HepG2 (cell line): ENCODE results near the gene PLEKHH3. TPM values are rescaled to one million over a fixed set of nuclear protein-coding genes. Genes with fewer than 3 reads are reported as not detected.

Experiments
- ATAC-seq: fragments of 200-7000 bp; cut with Tn5 transposase; 3 replicates; pipeline ENCODE4 v1.9.1; 2020; ENCODE audit warnings: mild to moderate bottlenecking, moderate library complexity
- BruUV-seq: library from RNA; stranded (reverse); fragments of 400-500 nt; replicated peaks from 2 replicates; lab custom pipeline; 2021; lab: Mats Ljungman, UMichigan
- CTCF ChIA-PET: fragments of 300-600 bp; formaldehyde crosslinking; extraction: SDS; loops from one replicate; lab custom pipeline; 2021; ENCODE audit warnings: low total read pairs, inconsistent platforms, low intra/inter-chr PET ratio; lab: Yijun Ruan, JAX
- POLR2A ChIA-PET: fragments of 350-600 bp; sonication (Branson Sonifier 250); formaldehyde crosslinking; loops from one replicate; lab custom pipeline; 2020; ENCODE audit warnings: antibody characterized with exemption, inconsistent platforms; lab: Yijun Ruan, JAX
- DNase-seq: peaks from one replicate; pipeline ENCODE4 v3.0.0-alpha.2; 2015; ENCODE audit warnings: low spot score
- FAIRE-seq: peaks from 3 replicates; lab custom pipeline; 2011; peaks lifted over from hg19 to GRCh38; lab: Jason Lieb, UNC
- H2AFZ ChIP-seq: one replicate; pipeline ENCODE4 v1.6.1; 2011; ENCODE audit warnings: low read length, inconsistent platforms
- H3K27ac ChIP-seq: fragments of 300-600 bp; 3 replicates; pipeline ENCODE4 v1.8.0; 2011; ENCODE audit warnings: mixed run types, mild to moderate bottlenecking, mixed read lengths, low read length, inconsistent platforms; ENCODE audit not compliant: insufficient read depth; ENCODE audit errors: extremely low read length
- H3K27me3 ChIP-seq, 2 experiments: fragments of 200-600 bp in 1 of 2; 2 replicates in 1 of 2; 3 replicates in 1 of 2; pipeline versions ENCODE4 v1.6.0 to v1.8.0; 2011; ENCODE audit warnings: low read length in 2 of 2, mild to moderate bottlenecking in 2 of 2, moderate library complexity in 2 of 2, inconsistent platforms in 1 of 2; ENCODE audit not compliant: insufficient read depth in 2 of 2, control insufficient read depth in 1 of 2
- H3K36me3 ChIP-seq, 2 experiments: fragments of 200-600 bp in 1 of 2; replicated peaks in 1 of 2; 2 replicates in 1 of 2; 3 replicates in 1 of 2; pipeline versions ENCODE4 v1.5.1 to v1.8.0; 2011; ENCODE audit warnings: low read length in 2 of 2, inconsistent platforms in 1 of 2; ENCODE audit not compliant: insufficient read depth in 2 of 2, control insufficient read depth in 1 of 2
- H3K4me1 ChIP-seq: 2 replicates; pipeline ENCODE4 v1.5.1; 2012; ENCODE audit warnings: low read length, inconsistent platforms; ENCODE audit not compliant: insufficient read depth
- H3K4me2 ChIP-seq: 2 replicates; pipeline ENCODE4 v1.6.0; 2011; ENCODE audit warnings: low read depth, low read length, inconsistent platforms
- H3K4me3 ChIP-seq, 3 experiments: fragments of 200-600 bp in 1 of 3; sonication (generic), shearing (Covaris generic) in 1 of 3; replicated peaks in 1 of 3; 2 replicates each; pipeline ENCODE4 v1.5.1; 2011 to 2016; ENCODE audit warnings: low read length in 3 of 3, inconsistent platforms in 2 of 3, low read depth in 2 of 3, mild to moderate bottlenecking in 2 of 3, control low read depth in 1 of 3, mixed read lengths in 1 of 3; ENCODE audit not compliant: insufficient read depth in 1 of 3
- H3K79me2 ChIP-seq: one replicate; pipeline ENCODE4 v1.6.1; 2011; ENCODE audit warnings: low read length, inconsistent platforms; ENCODE audit not compliant: insufficient read depth
- H3K9ac ChIP-seq: 2 replicates; pipeline ENCODE4 v1.6.0; 2011; ENCODE audit warnings: mild to moderate bottlenecking, low read depth, low read length, inconsistent platforms; ENCODE audit not compliant: insufficient read depth
- H3K9me3 ChIP-seq: 2 replicates; pipeline ENCODE4 v1.5.1; 2012; ENCODE audit warnings: mild to moderate bottlenecking, low read length
- H4K20me1 ChIP-seq: 2 replicates; pipeline ENCODE4 v1.6.0; 2011; ENCODE audit warnings: inconsistent platforms, mild to moderate bottlenecking, low read length, moderate library complexity; ENCODE audit not compliant: insufficient read depth
- ATF7-NPFF ChIP-seq: sonication (generic); formaldehyde crosslinking; IDR thresholded peaks from 2 replicates; pipeline ENCODE4 v1.8.1; 2023; ENCODE audit warnings: mild to moderate bottlenecking, low read depth, missing genetic modification reagents, moderate library complexity
- KDM5A ChIP-seq: fragments of 200-600 bp; sonication (generic); IDR thresholded peaks from 2 replicates; pipeline ENCODE4 v1.7.0; 2018; ENCODE audit warnings: antibody characterized with exemption, mild to moderate bottlenecking, low read length, borderline replicate concordance
- NCOA2 ChIP-seq: sonication (generic); formaldehyde crosslinking; IDR thresholded peaks from 2 replicates; pipeline ENCODE4 v1.8.0; 2022; ENCODE audit warnings: inconsistent platforms
- NCOA5 ChIP-seq: sonication (generic); formaldehyde crosslinking; IDR thresholded peaks from 2 replicates; pipeline ENCODE4 v1.4.0; 2020; ENCODE audit warnings: missing genetic modification reagents
- RFXANK ChIP-seq: IDR thresholded peaks from 2 replicates; pipeline ENCODE4 v1.6.1; 2016
- RORA ChIP-seq: sonication (generic); formaldehyde crosslinking; IDR thresholded peaks from 2 replicates; pipeline ENCODE4 v1.5.0; 2020; ENCODE audit warnings: mild to moderate bottlenecking, missing genetic modification reagents, moderate library complexity
- ZKSCAN8 ChIP-seq: IDR thresholded peaks from 2 replicates; pipeline ENCODE4 v1.6.1; 2016; ENCODE audit warnings: borderline replicate concordance, missing genetic modification reagents, missing compliant biosample characterization
- ZNF543 ChIP-seq: sonication (generic); formaldehyde crosslinking; IDR thresholded peaks from 2 replicates; pipeline ENCODE4 v1.4.0; 2020; ENCODE audit warnings: mild to moderate bottlenecking, missing genetic modification reagents
- ZNF549 ChIP-seq: sonication (generic); formaldehyde crosslinking; IDR thresholded peaks from 2 replicates; pipeline ENCODE4 v1.5.0; 2020; ENCODE audit warnings: missing genetic modification reagents
- ZNF607 ChIP-seq: sonication (generic); formaldehyde crosslinking; IDR thresholded peaks from 2 replicates; pipeline ENCODE4 v1.5.1; 2020; ENCODE audit warnings: missing genetic modification reagents, mild to moderate bottlenecking, borderline replicate concordance
- ZNF7 ChIP-seq: IDR thresholded peaks from 2 replicates; pipeline ENCODE4 v1.6.1; 2016; ENCODE audit warnings: missing biosample characterization, missing genetic modification reagents
- ZSCAN20 ChIP-seq: sonication (generic); formaldehyde crosslinking; IDR thresholded peaks from 2 replicates; pipeline ENCODE4 v1.4.0; 2020; ENCODE audit warnings: missing genetic modification reagents, mild to moderate bottlenecking, borderline replicate concordance
- WGBS: methylation state at CpG from one replicate; pipeline ENCODE4 v1.1.6; 2017; ENCODE audit warnings: low lambda C conversion rate; 5-methylcytosine and 5-hydroxymethylcytosine counted together
- in situ Hi-C: cut with HindIII; loops from 2 replicates; pipeline ENCODE4 v1.10.0; 2017; ENCODE audit warnings: low pct_unique_long_range_greater_than_20kb; ENCODE audit not compliant: extremely low pct_ligation_motif_present
- intact Hi-C: fragments of 100-400 bp; cut with micrococcal nuclease; formaldehyde crosslinking; loops from one replicate; pipeline ENCODE4 v1.10.0; 2022; ENCODE audit not compliant: unreplicated experiment
- polyA plus RNA-seq, 8 experiments: library from polyadenylated mRNA; depleted of rRNA in 3 of 8; stranded (reverse) in 7 of 8; unstranded in 1 of 8; fragments of >200 nt; fragmentation: Illumina TruSeq in 4 of 8; extraction: Trizol in 4 of 8; gene quantifications; 2 replicates each; pipeline versions ENCODE4 v1.2.1 to v1.2.3, GENCODE V29; 2011 to 2016; ENCODE audit warnings: low read depth in 4 of 8, missing spikeins in 1 of 8, mixed read lengths in 1 of 8; ENCODE audit not compliant: insufficient read depth in 1 of 8
- total RNA-seq, 5 experiments: library from RNA; depleted of rRNA; stranded (reverse); fragments of >200 nt; fragmentation: Illumina TruSeq; extraction: Trizol; gene quantifications; 2 replicates each; pipeline ENCODE4 v1.2.3, GENCODE V29; 2016; ENCODE audit warnings: low read depth in 1 of 5
- TF ChIP-seq, protein P1 (sequence below): sonication (generic); formaldehyde crosslinking; IDR thresholded peaks from 2 replicates; pipeline ENCODE4 v1.4.0; 2020; ENCODE audit warnings: mild to moderate bottlenecking, missing genetic modification reagents
- TF ChIP-seq, protein P2 (sequence below): IDR thresholded peaks from 2 replicates; pipeline ENCODE4 v1.6.1; 2016; ENCODE audit warnings: control low read depth

PLEKHH3 gene
- total and polyA plus RNA-seq, 2 of the 13 experiments (the other 11 are each of a cell fraction or from before 2014, with no cell fraction given) = 6.0 to 19.9 TPM

DNA sequence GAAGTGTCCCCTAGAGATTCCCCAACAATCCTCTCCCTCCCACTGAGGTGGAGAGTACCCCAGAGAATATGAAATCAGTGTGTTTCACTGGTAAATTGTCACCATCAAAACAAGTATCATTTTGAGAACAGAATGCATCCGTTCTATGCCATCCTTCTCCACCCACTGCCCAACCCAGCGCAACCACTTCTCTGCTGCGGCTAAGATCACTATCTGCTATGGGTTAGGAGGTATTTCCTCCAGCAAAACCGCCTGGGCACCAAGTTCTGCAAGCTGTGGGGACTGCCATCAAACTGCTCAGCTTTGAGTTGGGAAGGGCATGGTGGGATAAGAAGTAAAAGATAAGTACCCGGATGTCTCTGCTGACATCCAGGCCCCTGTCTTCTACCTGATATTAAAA is 29.9 kb upstream of the PLEKHH3 start:
- TF ChIP-seq KDM5A = no peak
- TF ChIP-seq, protein P1, sequence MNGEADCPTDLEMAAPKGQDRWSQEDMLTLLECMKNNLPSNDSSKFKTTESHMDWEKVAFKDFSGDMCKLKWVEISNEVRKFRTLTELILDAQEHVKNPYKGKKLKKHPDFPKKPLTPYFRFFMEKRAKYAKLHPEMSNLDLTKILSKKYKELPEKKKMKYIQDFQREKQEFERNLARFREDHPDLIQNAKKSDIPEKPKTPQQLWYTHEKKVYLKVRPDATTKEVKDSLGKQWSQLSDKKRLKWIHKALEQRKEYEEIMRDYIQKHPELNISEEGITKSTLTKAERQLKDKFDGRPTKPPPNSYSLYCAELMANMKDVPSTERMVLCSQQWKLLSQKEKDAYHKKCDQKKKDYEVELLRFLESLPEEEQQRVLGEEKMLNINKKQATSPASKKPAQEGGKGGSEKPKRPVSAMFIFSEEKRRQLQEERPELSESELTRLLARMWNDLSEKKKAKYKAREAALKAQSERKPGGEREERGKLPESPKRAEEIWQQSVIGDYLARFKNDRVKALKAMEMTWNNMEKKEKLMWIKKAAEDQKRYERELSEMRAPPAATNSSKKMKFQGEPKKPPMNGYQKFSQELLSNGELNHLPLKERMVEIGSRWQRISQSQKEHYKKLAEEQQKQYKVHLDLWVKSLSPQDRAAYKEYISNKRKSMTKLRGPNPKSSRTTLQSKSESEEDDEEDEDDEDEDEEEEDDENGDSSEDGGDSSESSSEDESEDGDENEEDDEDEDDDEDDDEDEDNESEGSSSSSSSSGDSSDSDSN (CRISPR knock-in tag) = no peak
- TF ChIP-seq, protein P2, sequence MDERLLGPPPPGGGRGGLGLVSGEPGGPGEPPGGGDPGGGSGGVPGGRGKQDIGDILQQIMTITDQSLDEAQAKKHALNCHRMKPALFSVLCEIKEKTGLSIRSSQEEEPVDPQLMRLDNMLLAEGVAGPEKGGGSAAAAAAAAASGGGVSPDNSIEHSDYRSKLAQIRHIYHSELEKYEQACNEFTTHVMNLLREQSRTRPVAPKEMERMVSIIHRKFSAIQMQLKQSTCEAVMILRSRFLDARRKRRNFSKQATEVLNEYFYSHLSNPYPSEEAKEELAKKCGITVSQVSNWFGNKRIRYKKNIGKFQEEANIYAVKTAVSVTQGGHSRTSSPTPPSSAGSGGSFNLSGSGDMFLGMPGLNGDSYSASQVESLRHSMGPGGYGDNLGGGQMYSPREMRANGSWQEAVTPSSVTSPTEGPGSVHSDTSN (CRISPR knock-in tag) = no peak
- no peak for TF ChIP-seq ZNF607 (CRISPR knock-in tag)
- no peak for TF ChIP-seq NCOA2 (CRISPR knock-in tag)
- TF ChIP-seq ZNF543 = no peak
- TF ChIP-seq ZNF7 = no peak
- no peak for TF ChIP-seq ZKSCAN8 (CRISPR knock-in tag)
- TF ChIP-seq RORA (CRISPR knock-in tag) = no peak
- no peak for TF ChIP-seq NCOA5
- TF ChIP-seq RFXANK (CRISPR knock-in tag) = no peak
- no peak for TF ChIP-seq ZSCAN20 (CRISPR knock-in tag)
- no peak for TF ChIP-seq ATF7-NPFF
- no peak for TF ChIP-seq ZNF549 (CRISPR knock-in tag)
- TF ChIP-seq, all 625 proteins: peak for 0
- no peak overlapping the region for H3K4me3 ChIP-seq
- H3K9ac ChIP-seq = no peak overlapping the region
- H3K4me2 ChIP-seq = no peak overlapping the region
- 85% methylated on average over 5 of the region's 5 CpGs for WGBS
- H4K20me1 ChIP-seq = no peaks in the 10 kb centered on the region
- H2AFZ ChIP-seq = no peak overlapping the region
- H3K79me2 ChIP-seq = no peaks in the 10 kb centered on the region
- no peaks in the 10 kb centered on the region for H3K9me3 ChIP-seq
- ATAC-seq (no peak), FAIRE-seq (no peak), DNase-seq (no peak)
- intact Hi-C loops (no loop called here), in situ Hi-C loops (no loop called here)
- BruUV-seq = no TSS peak
- ChIA-PET CTCF (no interaction called here), POLR2A (no interaction called here)
- no peak overlapping the region for H3K27ac ChIP-seq
- H3K27me3 ChIP-seq = no peaks in the 10 kb centered on the region
- H3K4me1 ChIP-seq = no peaks in the 10 kb centered on the region
- peaks cover 21 to 55% of the 10 kb centered on the region in 2 experiments for H3K36me3 ChIP-seq
